Kidney (tissue), 14 donors: ENCODE results near the gene AKAP13. TPM values are rescaled to one million over a fixed set of nuclear protein-coding genes. Genes with fewer than 3 reads are reported as not detected.
A peak's percentile ranks its signal among the peaks of the same experiment; 100 is the strongest.

ENCODE experiments used
- DNase-seq, 5 donors: peaks; one replicate each; pipeline ENCODE4 v3.0.0-alpha.2; 2013 to 2020
- FAIRE-seq: peaks from 2 replicates; lab custom pipeline; 2012; peaks lifted over from hg19 to GRCh38; lab: Jason Lieb, UNC
- H3K27ac ChIP-seq, 2 donors: one replicate each; pipeline ENCODE4 v1.7.0; 2013; ENCODE audit warnings: low read depth in 2 of 2, low read length in 2 of 2, inconsistent platforms in 1 of 2
- H3K27me3 ChIP-seq: one replicate; pipeline ENCODE4 v1.7.1; 2013; ENCODE audit warnings: low read length, inconsistent platforms; ENCODE audit not compliant: control insufficient read depth, insufficient read depth
- H3K36me3 ChIP-seq, 3 donors: one replicate each; pipeline versions ENCODE4 v1.7.0 to v1.7.1; 2013; ENCODE audit warnings: low read length in 3 of 3, control low read depth in 1 of 3, inconsistent platforms in 1 of 3; ENCODE audit not compliant: insufficient read depth in 3 of 3, control insufficient read depth in 2 of 3
- H3K4me1 ChIP-seq, 3 donors: one replicate each; pipeline versions ENCODE4 v1.7.0 to v1.7.1; 2013; ENCODE audit warnings: low read length in 3 of 3, inconsistent platforms in 1 of 3, low read depth in 1 of 3; ENCODE audit not compliant: control insufficient read depth in 2 of 3, insufficient read depth in 2 of 3
- H3K4me3 ChIP-seq, 3 donors: one replicate each; pipeline versions ENCODE4 v1.7.0 to v1.8.1; 2013; ENCODE audit warnings: low read length in 3 of 3, control low read depth in 1 of 3, inconsistent platforms in 1 of 3
- H3K9ac ChIP-seq, 3 donors: one replicate each; pipeline versions ENCODE4 v1.7.0 to v1.7.1; 2013; ENCODE audit warnings: low read length in 3 of 3, control low read depth in 1 of 3, inconsistent platforms in 1 of 3
- H3K9me3 ChIP-seq, 3 donors: one replicate each; pipeline versions ENCODE4 v1.7.0 to v1.7.1; 2013; ENCODE audit warnings: low read length in 3 of 3, control low read depth in 1 of 3, inconsistent platforms in 1 of 3; ENCODE audit not compliant: control insufficient read depth in 2 of 3, insufficient read depth in 1 of 3
- CTCF ChIP-seq: IDR thresholded peaks from 3 replicates; pipeline ENCODE4 v1.5.1; 2012; ENCODE audit warnings: mild to moderate bottlenecking, moderate library complexity, borderline replicate concordance; ENCODE audit not compliant: insufficient read depth; ENCODE audit errors: extremely low read depth
- intact Hi-C: fragments of 100-400 bp; cut with DNase I; formaldehyde crosslinking; loops from one replicate; pipeline ENCODE4 v1.11.1; 2022
- polyA plus RNA-seq: library from polyadenylated mRNA; stranded (reverse); fragments of 350-450 nt; fragmentation: Illumina TruSeq; extraction: RNeasy Lipid Tissue Mini Kit (QIAGEN cat#74804); gene quantifications from one replicate; pipeline ENCODE4 v1.2.3, GENCODE V29; 2014; ENCODE audit warnings: low read depth, low replicate concordance; ENCODE audit not compliant: insufficient read depth
- total RNA-seq: library from RNA; stranded (reverse); fragmentation: NEBNext Ultra II Directional; extraction: Animal tissue kit (Norgen Biotek cat#: 25700); gene quantifications from one replicate; pipeline ENCODE4 v1.2.1, GENCODE V29; 2021
- donor health status: control.
- donor health status: control.
- donor health status: control.
- donor health status: control.
- donor health status: control.
- donor health status: DM: yes; HTN: yes; CAD: no.
- donor health status: Normal renal cell carcinoma (clear cell type).

AKAP13 gene
- total and polyA plus RNA-seq, 2 donors from 2014 or later: 18.8 to 174 TPM

GRCh38 chr15:85379403-85380131, 836 bp upstream of the AKAP13 start:
- no peaks in the 10 kb centered on the region for H3K9me3 ChIP-seq
- no peaks in the 10 kb centered on the region for H3K27me3 ChIP-seq
- FAIRE-seq (no peak), DNase-seq (peak in 2 of 5 donors; percentile 34 to 80)
- H3K4me3 ChIP-seq: peak overlapping the region; percentile 79 to 91 (median 83)
- H3K9ac ChIP-seq: peak overlapping the region; percentile 5 to 78 (median 63)
- no peaks in the 10 kb centered on the region for H3K36me3 ChIP-seq
- H3K27ac ChIP-seq: peak overlapping the region in 1 of 2 donors; percentile 81
- intact Hi-C loops: no loop called here
- peaks cover 0 to 8% (median 0%) of the 10 kb centered on the region in 3 donors for H3K4me1 ChIP-seq
- no peak for TF ChIP-seq CTCF

GRCh38 chr15:85380812-85381642, 624 bp downstream of the AKAP13 start:
- intact Hi-C loops: no loop called here
- Histone ChIP-seq H3K9ac (peak overlapping the region in 2 of 3 donors; percentile 3 to 64), H3K27me3 (no peaks in the 10 kb centered on the region), H3K9me3 (no peaks in the 10 kb centered on the region), H3K27ac (peak overlapping the region; percentile 64 to 75), H3K4me1 (peaks cover 0 to 8% (median 0%) of the 10 kb centered on the region in 3 donors), H3K4me3 (peak overlapping the region; percentile 48 to 59 (median 52)), H3K36me3 (no peaks in the 10 kb centered on the region)
- TF ChIP-seq CTCF: no peak
- DNase-seq: peak; percentile 54 to 88 (median 68)
- no peak for FAIRE-seq

GRCh38 chr15:85381850-85382751, 1.7 kb downstream of the AKAP13 start:
- no peak for TF ChIP-seq CTCF
- no peak for FAIRE-seq
- no peaks in the 10 kb centered on the region for H3K36me3 ChIP-seq
- intact Hi-C loops: no loop called here
- H3K4me1 ChIP-seq: peaks cover 0 to 8% (median 0%) of the 10 kb centered on the region in 3 donors
- no peaks in the 10 kb centered on the region for H3K27me3 ChIP-seq
- H3K27ac ChIP-seq: no peak overlapping the region
- H3K4me3 ChIP-seq: peak overlapping the region; percentile 48 to 59 (median 52)
- H3K9me3 ChIP-seq: no peaks in the 10 kb centered on the region
- H3K9ac ChIP-seq: peak overlapping the region in 2 of 3 donors; percentile 3 to 9
- DNase-seq: no peak
